ENCODE results near the gene GNE. TPM values are rescaled to one million over a fixed set of nuclear protein-coding genes. Genes with fewer than 3 reads are reported as not detected.

GNE gene
- polyA plus RNA-seq, 1 donor (not counting 4 experiments of a cell fraction or from before 2014, with no cell fraction given), result 10.1 TPM

DNA sequence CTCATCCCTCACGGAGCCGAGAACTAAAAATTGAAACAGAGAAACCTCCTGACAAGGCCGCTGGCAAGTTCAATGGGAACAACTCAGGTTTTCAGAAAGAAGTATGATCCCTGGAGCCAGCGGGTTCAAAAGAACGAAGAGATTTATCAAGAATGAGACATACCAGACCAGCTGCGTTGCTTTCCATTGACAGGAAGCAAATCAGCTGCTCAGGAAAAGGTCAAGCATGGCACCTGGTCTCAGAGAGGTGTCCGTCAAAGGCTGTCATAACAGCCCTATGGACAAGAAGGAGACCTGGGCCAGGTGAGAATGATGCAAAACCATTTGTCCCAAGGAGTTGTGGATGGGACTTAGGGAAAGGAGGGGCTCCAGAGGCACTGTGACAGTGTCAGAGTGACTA, 34.9 kb upstream of the GNE start:
- no peak overlapping the region for H3K9ac ChIP-seq (ENCODE audit: control insufficient read depth, extremely low read depth, insufficient read depth, low read length)
- H3K4me3 ChIP-seq (ENCODE audit: control insufficient read depth in 2 of 3, extremely low read depth in 1 of 3, insufficient read depth in 2 of 3, low read depth in 1 of 3, low read length in 3 of 3), result no peak overlapping the region
- no peak overlapping the region for H2AFZ ChIP-seq (ENCODE audit: control insufficient read depth, low read length)
- TF ChIP-seq, protein P1, sequence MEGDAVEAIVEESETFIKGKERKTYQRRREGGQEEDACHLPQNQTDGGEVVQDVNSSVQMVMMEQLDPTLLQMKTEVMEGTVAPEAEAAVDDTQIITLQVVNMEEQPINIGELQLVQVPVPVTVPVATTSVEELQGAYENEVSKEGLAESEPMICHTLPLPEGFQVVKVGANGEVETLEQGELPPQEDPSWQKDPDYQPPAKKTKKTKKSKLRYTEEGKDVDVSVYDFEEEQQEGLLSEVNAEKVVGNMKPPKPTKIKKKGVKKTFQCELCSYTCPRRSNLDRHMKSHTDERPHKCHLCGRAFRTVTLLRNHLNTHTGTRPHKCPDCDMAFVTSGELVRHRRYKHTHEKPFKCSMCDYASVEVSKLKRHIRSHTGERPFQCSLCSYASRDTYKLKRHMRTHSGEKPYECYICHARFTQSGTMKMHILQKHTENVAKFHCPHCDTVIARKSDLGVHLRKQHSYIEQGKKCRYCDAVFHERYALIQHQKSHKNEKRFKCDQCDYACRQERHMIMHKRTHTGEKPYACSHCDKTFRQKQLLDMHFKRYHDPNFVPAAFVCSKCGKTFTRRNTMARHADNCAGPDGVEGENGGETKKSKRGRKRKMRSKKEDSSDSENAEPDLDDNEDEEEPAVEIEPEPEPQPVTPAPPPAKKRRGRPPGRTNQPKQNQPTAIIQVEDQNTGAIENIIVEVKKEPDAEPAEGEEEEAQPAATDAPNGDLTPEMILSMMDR (optimal IDR thresholded peaks at IDR 0.05 in 1 of 3, IDR thresholded peaks at IDR 0.05 in 1 of 3, conservative IDR thresholded peaks at IDR 0.05 in 1 of 3; ENCODE audit: extremely low read depth in 1 of 3, insufficient read depth in 2 of 3, low read length in 3 of 3), result no peak
- no peak for TF ChIP-seq EZH2 (IDR thresholded peaks at IDR 0.05; ENCODE audit: low read length)
- H3K79me2 ChIP-seq (ENCODE audit: control insufficient read depth, insufficient read depth, low read length), result no peaks in the 10 kb centered on the region
- no peaks in the 10 kb centered on the region for H3K9me3 ChIP-seq (ENCODE audit: control insufficient read depth, low read depth, low read length)
- peaks cover under 1% of the 10 kb centered on the region for H3K4me1 ChIP-seq (ENCODE audit: control insufficient read depth, extremely low read depth, insufficient read depth, low read length)
- dilution Hi-C loops (cut with MboI; ENCODE audit: extremely low pct_ligation_motif_present, low sequenced_read_pairs), result no loop called here
- H3K36me3 ChIP-seq (ENCODE audit: control insufficient read depth in 2 of 2, extremely low read depth in 1 of 2, insufficient read depth in 2 of 2, low read length in 2 of 2), result no peaks in the 10 kb centered on the region
- no peak overlapping the region for H3K27ac ChIP-seq (ENCODE audit: control insufficient read depth, insufficient read depth, low read length)
- H3K9me1 ChIP-seq (ENCODE audit: control insufficient read depth, extremely low read depth, insufficient read depth, low read length), result no peaks in the 10 kb centered on the region
- FAIRE-seq (no peak), DNase-seq (ENCODE audit: low read depth, low spot score) (no peak)
- H3K27me3 ChIP-seq (ENCODE audit: control insufficient read depth, extremely low read depth, insufficient read depth, low read length), result no peaks in the 10 kb centered on the region
- no peak overlapping the region for H3K4me2 ChIP-seq (ENCODE audit: control insufficient read depth, extremely low read depth, insufficient read depth, low read depth, low read length)
- no peaks in the 10 kb centered on the region for H4K20me1 ChIP-seq (ENCODE audit: control insufficient read depth, extremely low read depth, insufficient read depth, low read length)

DNA sequence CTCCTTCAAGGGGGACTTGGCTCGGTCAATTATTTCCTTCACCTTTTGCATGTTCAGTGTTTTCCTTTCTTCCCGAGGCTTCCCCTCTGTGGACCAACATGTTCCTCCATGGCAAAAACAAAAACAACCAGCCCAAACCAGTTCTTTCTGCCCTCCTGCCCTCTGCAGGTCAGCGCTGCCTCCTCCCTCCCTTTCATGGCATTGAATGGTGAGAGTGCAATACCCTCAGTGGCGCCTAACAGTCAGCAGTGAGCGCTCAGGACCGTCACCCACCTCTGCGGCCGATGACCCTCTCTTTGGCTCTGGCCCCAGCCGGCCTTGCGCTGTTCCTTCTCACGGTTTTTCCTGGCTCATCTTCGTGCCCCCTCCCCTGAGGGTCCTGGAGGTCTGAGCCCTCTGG, 34.4 kb upstream of the GNE start:
- no peaks in the 10 kb centered on the region for H3K9me1 ChIP-seq (ENCODE audit: control insufficient read depth, extremely low read depth, insufficient read depth, low read length)
- H2AFZ ChIP-seq (ENCODE audit: control insufficient read depth, low read length), result no peak overlapping the region
- no peaks in the 10 kb centered on the region for H3K36me3 ChIP-seq (ENCODE audit: control insufficient read depth in 2 of 2, extremely low read depth in 1 of 2, insufficient read depth in 2 of 2, low read length in 2 of 2)
- dilution Hi-C loops (cut with MboI; ENCODE audit: extremely low pct_ligation_motif_present, low sequenced_read_pairs), result no loop called here
- FAIRE-seq (no peak), DNase-seq (ENCODE audit: low read depth, low spot score) (no peak)
- H3K9ac ChIP-seq (ENCODE audit: control insufficient read depth, extremely low read depth, insufficient read depth, low read length), result no peak overlapping the region
- H3K4me1 ChIP-seq (ENCODE audit: control insufficient read depth, extremely low read depth, insufficient read depth, low read length), result no peaks in the 10 kb centered on the region
- H3K79me2 ChIP-seq (ENCODE audit: control insufficient read depth, insufficient read depth, low read length), result no peaks in the 10 kb centered on the region
- H3K4me3 ChIP-seq (ENCODE audit: control insufficient read depth in 2 of 3, extremely low read depth in 1 of 3, insufficient read depth in 2 of 3, low read depth in 1 of 3, low read length in 3 of 3), result no peak overlapping the region
- no peak overlapping the region for H3K27ac ChIP-seq (ENCODE audit: control insufficient read depth, insufficient read depth, low read length)
- no peak overlapping the region for H3K4me2 ChIP-seq (ENCODE audit: control insufficient read depth, extremely low read depth, insufficient read depth, low read depth, low read length)
- no peaks in the 10 kb centered on the region for H4K20me1 ChIP-seq (ENCODE audit: control insufficient read depth, extremely low read depth, insufficient read depth, low read length)
- TF ChIP-seq, protein P1 (optimal IDR thresholded peaks at IDR 0.05 in 1 of 3, IDR thresholded peaks at IDR 0.05 in 1 of 3, conservative IDR thresholded peaks at IDR 0.05 in 1 of 3; ENCODE audit: extremely low read depth in 1 of 3, insufficient read depth in 2 of 3, low read length in 3 of 3), result no peak
- no peaks in the 10 kb centered on the region for H3K27me3 ChIP-seq (ENCODE audit: control insufficient read depth, extremely low read depth, insufficient read depth, low read length)
- no peaks in the 10 kb centered on the region for H3K9me3 ChIP-seq (ENCODE audit: control insufficient read depth, low read depth, low read length)
